Neural progenitor cell (in vitro differentiated cells): ENCODE measurements around the gene DTX1. TPM values are rescaled to one million over a fixed set of nuclear protein-coding genes. Genes with fewer than 3 reads are reported as not detected.

Experiments
- DNase-seq: peaks from one replicate; pipeline ENCODE4 v3.0.0-alpha.2; 2016; ENCODE audit warnings: low spot score
- H2AFZ ChIP-seq: fragments of 200-600 bp; sonication (generic); replicated peaks from 2 replicates; pipeline ENCODE4 v1.6.1; 2016; ENCODE audit warnings: antibody characterized with exemption
- H3F3A ChIP-seq: fragments of 200-600 bp; sonication (generic); 2 replicates; pipeline ENCODE4 v1.6.1; 2016; ENCODE audit warnings: antibody characterized with exemption, low read depth
- H3K27ac ChIP-seq: fragments of 200-600 bp; sonication (generic); 2 replicates; pipeline ENCODE4 v1.5.1; 2016; ENCODE audit warnings: mild to moderate bottlenecking
- H3K27me3 ChIP-seq: fragments of 200-600 bp; sonication (generic); 2 replicates; pipeline ENCODE4 v1.6.1; 2016; ENCODE audit warnings: mild to moderate bottlenecking, moderate library complexity
- H3K36me3 ChIP-seq: fragments of 200-600 bp; sonication (generic); 2 replicates; pipeline ENCODE4 v1.5.1; 2016
- H3K4me1 ChIP-seq: fragments of 200-600 bp; sonication (generic); 2 replicates; pipeline ENCODE4 v1.6.1; 2016; ENCODE audit warnings: mixed run types
- H3K4me2 ChIP-seq: fragments of 200-600 bp; sonication (generic); 2 replicates; pipeline ENCODE4 v1.6.1; 2016
- H3K4me3 ChIP-seq: fragments of 200-600 bp; sonication (generic); 2 replicates; pipeline ENCODE4 v1.5.1; 2016
- H3K79me2 ChIP-seq: fragments of 200-600 bp; sonication (generic); 2 replicates; pipeline ENCODE4 v1.6.1; 2016; ENCODE audit warnings: low read depth
- H3K9ac ChIP-seq: fragments of 200-600 bp; sonication (generic); 2 replicates; pipeline ENCODE4 v1.6.1; 2016
- H3K9me3 ChIP-seq: fragments of 200-600 bp; sonication (generic); 2 replicates; pipeline ENCODE4 v1.5.1; 2016; ENCODE audit warnings: low read depth
- H4K20me1 ChIP-seq: fragments of 200-600 bp; sonication (generic); 2 replicates; pipeline ENCODE4 v1.6.1; 2016; ENCODE audit warnings: low read depth
- H3K27ac Mint-ChIP-seq: 3 replicates; pipeline ENCODE4 v1.8.0; 2021; ENCODE audit warnings: mixed read lengths
- H3K27me3 Mint-ChIP-seq: 2 replicates; pipeline ENCODE4 v1.8.0; 2022; ENCODE audit warnings: low read depth, mild to moderate bottlenecking, inconsistent platforms, moderate library complexity, mixed read lengths; ENCODE audit not compliant: insufficient read depth
- H3K36me3 Mint-ChIP-seq: 3 replicates; pipeline ENCODE4 v1.8.0; 2021; ENCODE audit warnings: mixed read lengths
- H3K4me1 Mint-ChIP-seq: 3 replicates; pipeline ENCODE4 v1.8.0; 2021; ENCODE audit warnings: mixed read lengths
- H3K4me3 Mint-ChIP-seq: 3 replicates; pipeline ENCODE4 v1.8.0; 2021; ENCODE audit warnings: mild to moderate bottlenecking, moderate library complexity, mixed read lengths
- H3K9me3 Mint-ChIP-seq: 3 replicates; pipeline ENCODE4 v1.8.0; 2020; ENCODE audit warnings: mixed read lengths
- EZH2 ChIP-seq: fragments of 200-600 bp; sonication (generic); IDR thresholded peaks from 2 replicates; pipeline ENCODE4 v1.6.1; 2017; ENCODE audit warnings: antibody characterized with exemption, mild to moderate bottlenecking, moderate library complexity
- EZH2phosphoT487 ChIP-seq: fragments of 200-600 bp; sonication (generic); IDR thresholded peaks from 2 replicates; pipeline ENCODE4 v1.6.1; 2017; ENCODE audit warnings: antibody characterized with exemption
- total RNA-seq: library from RNA; depleted of rRNA; stranded (reverse); fragments of >200 nt; gene quantifications from 2 replicates; pipeline ENCODE4 v1.2.3, GENCODE V29; 2015; ENCODE audit warnings: low replicate concordance
- TF ChIP-seq, protein P1 (sequence below): fragments of 200-600 bp; sonication (generic); IDR thresholded peaks from 2 replicates; pipeline ENCODE4 v1.5.1; 2017; ENCODE audit warnings: antibody characterized with exemption, mild to moderate bottlenecking

The DTX1 gene
- total RNA-seq, 1 donor from 2014 or later, result 0.49 TPM

- no peak for TF ChIP-seq EZH2phosphoT487
- TF ChIP-seq, protein P1, sequence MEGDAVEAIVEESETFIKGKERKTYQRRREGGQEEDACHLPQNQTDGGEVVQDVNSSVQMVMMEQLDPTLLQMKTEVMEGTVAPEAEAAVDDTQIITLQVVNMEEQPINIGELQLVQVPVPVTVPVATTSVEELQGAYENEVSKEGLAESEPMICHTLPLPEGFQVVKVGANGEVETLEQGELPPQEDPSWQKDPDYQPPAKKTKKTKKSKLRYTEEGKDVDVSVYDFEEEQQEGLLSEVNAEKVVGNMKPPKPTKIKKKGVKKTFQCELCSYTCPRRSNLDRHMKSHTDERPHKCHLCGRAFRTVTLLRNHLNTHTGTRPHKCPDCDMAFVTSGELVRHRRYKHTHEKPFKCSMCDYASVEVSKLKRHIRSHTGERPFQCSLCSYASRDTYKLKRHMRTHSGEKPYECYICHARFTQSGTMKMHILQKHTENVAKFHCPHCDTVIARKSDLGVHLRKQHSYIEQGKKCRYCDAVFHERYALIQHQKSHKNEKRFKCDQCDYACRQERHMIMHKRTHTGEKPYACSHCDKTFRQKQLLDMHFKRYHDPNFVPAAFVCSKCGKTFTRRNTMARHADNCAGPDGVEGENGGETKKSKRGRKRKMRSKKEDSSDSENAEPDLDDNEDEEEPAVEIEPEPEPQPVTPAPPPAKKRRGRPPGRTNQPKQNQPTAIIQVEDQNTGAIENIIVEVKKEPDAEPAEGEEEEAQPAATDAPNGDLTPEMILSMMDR, result no peak
- no peak for TF ChIP-seq EZH2
- Histone ChIP-seq H4K20me1 (peaks cover 64% of the 10 kb centered on the region), H3K4me3 (no peak overlapping the region), H3K4me1 (peaks cover 8% of the 10 kb centered on the region), H3K9ac (no peak overlapping the region), H3K27me3 (peaks cover 19% of the 10 kb centered on the region), H3K79me2 (no peaks in the 10 kb centered on the region), H3K9me3 (no peaks in the 10 kb centered on the region), H3F3A (no peaks in the 10 kb centered on the region), H3K27ac (no peak overlapping the region), H3K36me3 (no peaks in the 10 kb centered on the region), H3K4me2 (no peak overlapping the region), H2AFZ (no peak overlapping the region)
- no peaks in the 10 kb centered on the region for H3K9me3 Mint-ChIP-seq
- H3K4me3 Mint-ChIP-seq, result no peak overlapping the region
- H3K27me3 Mint-ChIP-seq, result peaks cover 4% of the 10 kb centered on the region
- no peak overlapping the region for H3K27ac Mint-ChIP-seq
- H3K4me1 Mint-ChIP-seq, result peaks cover 21% of the 10 kb centered on the region
- H3K36me3 Mint-ChIP-seq, result no peaks in the 10 kb centered on the region
- DNase-seq, result no peak
Observed at GRCh38 chr12:113067987-113068935, 11.7 kb downstream of the DTX1 start.

GRCh38 chr12:113069149-113069548 is 12.6 kb downstream of the DTX1 start:
- no peak overlapping the region for H3K4me2 ChIP-seq
- H3K79me2 ChIP-seq, result no peaks in the 10 kb centered on the region
- no peak for TF ChIP-seq EZH2phosphoT487
- TF ChIP-seq, protein P1, result no peak
- no peak for TF ChIP-seq EZH2
- no peaks in the 10 kb centered on the region for H3K9me3 ChIP-seq
- H3K4me3 ChIP-seq, result no peak overlapping the region
- peaks cover 8% of the 10 kb centered on the region for H3K4me1 ChIP-seq
- no peak overlapping the region for H3K9ac ChIP-seq
- peaks cover 21% of the 10 kb centered on the region for H3K4me1 Mint-ChIP-seq
- no peak overlapping the region for H3K27ac ChIP-seq
- H3K27me3 Mint-ChIP-seq, result peaks cover 4% of the 10 kb centered on the region
- H3K36me3 Mint-ChIP-seq, result no peaks in the 10 kb centered on the region
- H3K9me3 Mint-ChIP-seq, result no peaks in the 10 kb centered on the region
- H4K20me1 ChIP-seq, result peaks cover 55% of the 10 kb centered on the region
- H3K27ac Mint-ChIP-seq, result no peak overlapping the region
- H3K36me3 ChIP-seq, result no peaks in the 10 kb centered on the region
- no peaks in the 10 kb centered on the region for H3F3A ChIP-seq
- peaks cover 10% of the 10 kb centered on the region for H3K27me3 ChIP-seq
- no peak overlapping the region for H2AFZ ChIP-seq
- DNase-seq, result no peak
- no peak overlapping the region for H3K4me3 Mint-ChIP-seq

GRCh38 chr12:113069751-113070116 is 13.2 kb downstream of the DTX1 start:
- Histone ChIP-seq H3K36me3 (no peaks in the 10 kb centered on the region), H4K20me1 (peaks cover 50% of the 10 kb centered on the region), H2AFZ (no peak overlapping the region), H3K9ac (no peak overlapping the region), H3K27ac (no peak overlapping the region), H3K9me3 (no peaks in the 10 kb centered on the region), H3K4me2 (no peak overlapping the region), H3K4me1 (peaks cover 8% of the 10 kb centered on the region), H3K79me2 (no peaks in the 10 kb centered on the region), H3K4me3 (no peak overlapping the region), H3K27me3 (peaks cover 10% of the 10 kb centered on the region), H3F3A (no peaks in the 10 kb centered on the region)
- H3K4me1 Mint-ChIP-seq, result peaks cover 16% of the 10 kb centered on the region
- H3K9me3 Mint-ChIP-seq, result no peaks in the 10 kb centered on the region
- peaks cover 8% of the 10 kb centered on the region for H3K27me3 Mint-ChIP-seq
- H3K36me3 Mint-ChIP-seq, result no peaks in the 10 kb centered on the region
- H3K4me3 Mint-ChIP-seq, result no peak overlapping the region
- TF ChIP-seq EZH2 (no peak), EZH2phosphoT487 (no peak)
- TF ChIP-seq, protein P1, result no peak
- no peak for DNase-seq
- no peak overlapping the region for H3K27ac Mint-ChIP-seq
